GM19324 (cell line): ENCODE measurements around the gene AGAP3.
"Not testable (repeated sequence)": the region's sequence is repeated elsewhere in the genome, so short reads cannot be mapped to it uniquely, and the experiment has no call there.

Source experiments
- ATAC-seq: cut with Tn5 transposase; IDR thresholded peaks from one replicate; pipeline ENCODE4 v1.9.1; 2021; ENCODE audit warnings: mild to moderate bottlenecking, moderate library complexity; ENCODE audit not compliant: unreplicated experiment, low FRiP score

Gene AGAP3

DNA sequence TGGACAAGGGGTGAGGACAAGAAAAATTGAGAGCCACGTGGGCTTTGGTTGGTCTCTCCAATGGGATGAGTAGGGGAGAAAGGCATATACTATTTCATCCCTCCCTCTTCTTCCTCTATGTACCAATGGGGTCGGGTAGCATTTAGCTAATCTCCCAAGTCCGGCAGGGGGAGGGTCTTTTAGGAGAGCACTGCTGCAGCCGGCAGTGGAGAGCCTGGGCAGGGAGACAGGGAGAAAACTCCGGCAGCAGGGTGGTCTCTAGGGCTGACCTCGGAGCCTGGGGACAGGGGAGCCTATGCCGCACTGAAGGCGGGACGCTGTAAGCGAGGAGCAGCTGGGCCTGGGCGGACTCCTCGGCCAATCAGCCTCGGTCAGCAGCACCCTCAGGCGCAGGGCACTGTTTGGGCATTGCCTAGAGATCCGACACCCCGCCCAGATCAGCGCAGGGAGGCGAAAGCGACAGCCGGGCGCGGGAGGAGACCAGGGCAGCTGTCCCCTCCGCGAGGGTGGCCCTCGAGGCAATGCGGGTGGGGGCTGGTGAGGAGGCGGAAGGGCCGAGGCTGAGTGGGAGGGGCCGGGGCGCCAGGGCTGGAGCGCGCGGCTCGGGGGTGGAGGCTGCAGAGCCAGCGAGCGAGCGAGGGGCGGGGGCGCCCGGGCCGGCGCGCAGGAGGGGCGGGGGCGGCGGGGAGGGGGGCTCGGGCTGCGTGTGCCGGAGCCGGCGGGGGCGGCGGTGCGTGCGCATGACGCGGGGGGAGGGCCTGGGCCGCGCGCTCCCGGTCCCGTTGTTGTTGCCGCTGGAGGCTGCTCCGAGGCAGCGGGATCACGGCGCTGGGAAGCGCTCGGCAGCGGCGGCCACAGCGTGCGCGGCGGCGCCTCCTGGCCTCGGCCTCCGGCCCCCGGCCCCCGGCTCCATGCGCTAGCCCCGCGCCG, at the start of gene AGAP3:
Gene AGAP3, plus strand, starts transcription at position 785 of the 930 bp plus-strand sequence. CDS start 267 bp downstream, outside the sequence.
- ATAC-seq = peak; percentile 55

DNA sequence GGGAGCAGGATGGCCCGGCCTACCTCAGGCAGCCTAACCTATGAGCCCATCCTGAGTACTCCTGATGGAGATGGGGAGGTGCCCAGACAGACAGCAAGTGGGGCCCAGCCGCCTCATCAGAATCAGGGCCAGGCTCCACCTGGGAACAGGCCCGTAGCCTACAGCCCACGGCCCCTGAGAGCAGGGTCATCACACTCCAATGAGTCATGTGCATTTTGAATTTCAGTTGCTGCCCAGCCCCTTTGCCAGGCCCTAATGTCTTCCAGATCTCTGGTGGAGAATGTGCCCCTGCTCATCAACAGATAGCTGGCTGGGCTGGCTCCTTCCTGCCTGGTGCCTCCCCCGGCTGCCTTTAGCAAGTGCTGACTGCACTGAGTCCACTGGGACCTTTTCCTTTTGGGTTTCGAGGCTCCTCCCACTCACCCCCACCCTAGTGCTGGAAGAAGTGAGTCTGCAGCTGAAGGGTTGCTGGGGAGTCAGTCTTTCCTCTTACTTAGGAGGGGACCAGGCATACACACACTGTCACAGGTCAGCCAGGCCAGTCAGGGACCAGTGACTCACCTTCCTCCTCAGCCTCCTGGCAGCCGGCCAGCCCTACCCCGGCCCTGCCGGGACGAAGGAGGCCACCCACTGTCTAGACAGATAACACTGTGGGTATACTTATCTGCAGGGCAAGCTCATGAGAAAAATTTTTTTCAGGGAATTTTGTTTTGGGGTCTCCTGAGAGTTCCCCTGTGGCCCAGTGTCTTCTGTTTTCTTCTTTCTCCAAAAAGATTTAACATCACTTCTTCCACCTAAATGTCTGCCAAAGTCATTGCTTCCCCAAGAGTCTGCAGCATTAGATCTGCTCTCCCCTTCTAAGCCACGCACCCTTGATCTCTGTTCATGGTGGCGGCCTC, 47.1 kb upstream of the AGAP3 start:
- no peak for ATAC-seq

DNA sequence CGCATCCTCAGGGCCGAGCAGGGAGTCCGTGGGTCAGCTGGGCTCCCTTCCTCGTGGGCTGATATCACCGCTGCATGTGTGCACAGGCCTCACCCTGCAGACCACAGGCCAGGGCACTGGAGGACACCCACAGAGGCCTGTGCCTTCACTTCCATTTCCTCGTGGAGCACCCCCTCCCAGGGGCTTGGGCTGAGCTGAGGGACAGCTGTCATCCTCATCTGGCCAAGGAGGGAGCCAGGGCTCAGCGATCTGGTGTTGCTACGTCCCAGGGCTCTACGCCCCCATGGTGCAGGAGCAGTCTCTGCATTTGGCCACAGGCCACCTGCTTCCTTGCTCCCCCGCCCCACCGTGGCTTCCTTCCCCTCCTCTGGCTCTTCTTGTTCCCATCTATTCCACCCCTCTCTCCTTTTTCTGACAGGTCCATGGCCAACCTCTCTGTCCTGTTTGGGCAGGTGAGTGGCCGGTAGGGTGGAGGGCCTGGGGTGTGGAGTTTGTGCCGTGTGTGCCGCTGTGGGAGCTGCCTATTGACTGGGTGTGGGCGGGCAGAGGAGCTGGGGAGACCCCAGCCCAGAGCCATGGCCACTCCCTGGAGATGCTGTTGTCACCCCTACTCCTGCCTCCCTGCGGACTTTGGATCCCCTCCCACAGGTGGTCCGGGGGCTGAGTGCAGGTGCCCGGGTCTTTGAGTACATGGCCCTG, 46.3 kb upstream of the AGAP3 start:
- no peak for ATAC-seq

DNA sequence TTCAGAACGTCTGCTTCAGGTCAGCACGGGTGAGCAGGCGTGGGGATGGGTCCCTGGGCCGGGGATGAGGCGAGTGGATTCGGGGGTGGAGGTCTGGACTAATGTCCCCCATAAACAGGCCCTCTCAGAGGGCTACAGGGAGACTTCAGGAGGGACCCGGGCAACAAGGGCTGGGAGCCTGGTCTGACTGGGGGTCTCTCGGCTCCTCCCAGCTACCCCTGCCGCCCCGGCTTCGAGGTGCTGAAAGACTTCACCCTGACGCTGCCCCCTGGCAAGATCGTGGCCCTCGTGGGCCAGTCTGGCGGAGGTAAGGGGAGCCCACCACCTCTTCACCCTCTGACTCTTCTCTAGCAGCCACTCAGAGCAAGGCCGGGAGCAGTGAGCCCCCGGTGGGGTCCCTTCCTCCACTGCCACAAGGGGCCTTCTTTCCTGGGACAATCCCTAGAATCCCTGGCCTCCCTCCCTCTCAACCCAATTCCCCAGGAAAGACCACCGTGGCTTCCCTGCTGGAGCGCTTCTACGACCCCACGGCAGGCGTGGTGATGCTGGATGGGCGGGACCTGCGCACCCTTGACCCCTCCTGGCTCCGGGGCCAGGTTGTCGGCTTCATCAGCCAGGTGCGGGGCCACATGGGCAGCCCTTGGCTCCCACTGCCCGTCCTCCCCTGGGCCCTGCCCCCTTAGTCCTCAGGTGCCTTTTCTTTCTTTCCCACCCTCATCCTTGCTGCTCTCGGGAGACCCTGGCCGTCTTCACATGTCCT, 45.5 kb upstream of the AGAP3 start:
- no peak for ATAC-seq

DNA sequence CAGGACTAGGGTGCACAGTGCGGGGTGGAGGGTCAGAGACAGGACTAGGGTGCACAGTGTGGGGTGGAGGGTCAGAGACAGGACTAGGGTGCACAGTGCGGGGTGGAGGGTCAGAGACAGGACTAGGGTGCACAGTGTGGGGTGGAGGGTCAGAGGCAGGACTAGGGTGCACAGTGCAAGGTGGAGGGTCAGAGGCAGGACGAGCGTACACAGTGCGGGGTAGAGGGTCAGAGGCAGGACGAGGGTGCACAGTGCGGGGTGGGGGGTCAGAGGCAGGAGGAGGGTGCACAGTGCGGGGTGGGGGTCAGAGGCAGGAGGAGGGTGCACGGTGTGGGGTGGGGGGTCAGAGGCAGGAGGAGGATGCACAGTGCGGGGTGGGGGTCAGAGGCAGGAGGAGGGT, 42.8 kb upstream of the AGAP3 start:
- not testable (repeated sequence) for ATAC-seq

DNA sequence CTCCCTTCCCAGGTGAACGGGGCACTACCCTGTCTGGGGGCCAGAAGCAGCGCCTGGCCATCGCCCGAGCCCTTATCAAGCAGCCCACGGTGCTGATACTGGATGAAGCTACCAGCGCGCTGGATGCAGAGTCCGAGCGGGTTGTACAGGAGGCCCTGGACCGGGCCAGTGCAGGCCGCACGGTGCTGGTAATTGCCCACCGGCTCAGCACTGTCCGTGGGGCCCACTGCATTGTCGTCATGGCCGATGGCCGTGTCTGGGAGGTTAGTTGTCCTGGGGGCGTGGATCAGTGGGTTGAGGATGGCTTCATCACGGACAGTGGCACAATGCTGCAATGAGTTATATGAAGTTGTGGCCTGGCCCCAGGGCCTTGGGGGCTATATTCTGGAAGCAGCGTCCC, 42.3 kb upstream of the AGAP3 start:
- ATAC-seq = no peak

DNA sequence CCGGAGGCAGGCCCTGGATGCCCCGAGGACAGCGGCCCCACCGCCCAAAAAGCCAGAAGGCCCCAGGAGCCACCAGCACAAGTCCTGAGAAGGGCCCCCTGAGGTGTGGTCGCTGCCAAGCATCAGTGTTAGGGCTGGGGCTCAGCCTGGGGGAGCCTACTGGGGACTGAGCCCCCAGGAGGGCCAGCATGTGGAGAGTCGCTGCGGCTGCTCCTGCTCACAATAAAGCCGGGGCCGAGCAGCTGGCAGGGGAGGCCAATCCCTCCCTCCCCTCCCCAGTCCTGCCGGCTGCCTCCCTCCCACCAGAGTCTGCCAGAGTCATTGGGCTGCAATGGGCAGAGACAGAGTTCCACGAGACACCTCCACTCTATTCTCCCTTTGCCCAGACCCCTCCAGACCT, 41.0 kb upstream of the AGAP3 start:
- ATAC-seq = no peak

DNA sequence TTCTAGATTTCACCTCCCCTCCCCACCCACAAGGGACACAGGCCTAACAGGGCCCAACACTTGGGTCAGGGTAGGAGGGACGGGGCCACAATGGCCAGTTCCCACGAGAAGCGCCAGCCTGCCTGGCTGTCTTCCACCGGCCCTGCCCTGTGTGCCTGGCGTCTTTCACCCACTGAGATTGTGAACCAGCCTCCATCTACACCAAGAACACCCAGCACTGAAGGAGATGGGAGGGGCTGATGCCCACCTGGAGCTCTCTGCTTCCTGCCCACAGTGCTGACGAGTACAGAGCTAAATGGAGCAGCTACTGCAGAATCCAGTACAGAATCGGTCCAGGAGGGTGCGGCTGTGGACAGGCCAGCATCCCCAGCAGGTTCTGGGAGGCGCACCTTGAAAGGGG, 40.3 kb upstream of the AGAP3 start:
- no peak for ATAC-seq

DNA sequence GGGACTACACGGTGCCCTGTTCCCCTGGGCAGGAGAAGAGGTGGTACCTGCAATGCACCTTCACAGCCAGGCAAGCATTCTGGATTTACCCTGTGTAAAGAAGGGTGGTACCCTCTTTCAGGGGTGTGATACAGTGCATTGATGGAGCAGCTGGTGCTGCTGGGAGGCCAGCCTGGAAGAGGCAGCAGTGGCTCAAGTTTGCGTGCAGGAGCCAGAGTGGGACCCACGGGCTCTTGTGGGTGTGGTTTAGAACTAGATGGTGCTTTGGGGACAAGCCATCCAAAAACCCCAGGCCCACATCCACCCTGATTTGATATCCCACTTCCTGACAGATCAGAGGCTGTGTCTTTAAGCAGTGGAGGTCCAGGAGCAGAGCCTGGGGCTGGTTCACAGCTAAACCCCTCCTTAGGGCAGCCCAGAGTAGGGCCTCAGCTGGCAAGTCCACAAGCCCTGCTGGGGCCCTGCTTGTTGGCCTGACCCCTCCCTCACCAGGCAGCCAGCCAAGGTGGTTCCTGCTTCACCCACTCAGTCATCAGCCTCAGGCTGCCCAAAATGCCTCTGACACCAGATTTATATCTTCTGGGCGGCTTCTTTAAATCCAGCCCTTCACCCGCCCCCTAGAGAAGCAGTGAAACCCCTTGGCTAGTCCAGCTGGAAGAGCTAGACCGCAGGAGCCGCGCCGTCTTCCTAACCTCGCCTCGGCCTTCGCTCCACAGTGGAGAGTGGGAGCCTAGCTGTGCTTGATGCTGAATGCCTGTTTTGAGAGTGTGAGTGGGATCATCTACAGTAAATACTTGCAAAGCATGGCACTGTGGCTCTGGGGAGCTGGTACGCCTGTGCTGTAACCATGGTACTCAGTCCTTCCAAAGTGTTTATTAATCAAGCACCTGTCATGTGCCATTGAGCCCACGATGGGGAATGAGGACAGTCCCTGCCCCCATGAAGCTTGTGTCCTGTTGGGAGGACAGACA, 39.4 kb upstream of the AGAP3 start:
- ATAC-seq = no peak

DNA sequence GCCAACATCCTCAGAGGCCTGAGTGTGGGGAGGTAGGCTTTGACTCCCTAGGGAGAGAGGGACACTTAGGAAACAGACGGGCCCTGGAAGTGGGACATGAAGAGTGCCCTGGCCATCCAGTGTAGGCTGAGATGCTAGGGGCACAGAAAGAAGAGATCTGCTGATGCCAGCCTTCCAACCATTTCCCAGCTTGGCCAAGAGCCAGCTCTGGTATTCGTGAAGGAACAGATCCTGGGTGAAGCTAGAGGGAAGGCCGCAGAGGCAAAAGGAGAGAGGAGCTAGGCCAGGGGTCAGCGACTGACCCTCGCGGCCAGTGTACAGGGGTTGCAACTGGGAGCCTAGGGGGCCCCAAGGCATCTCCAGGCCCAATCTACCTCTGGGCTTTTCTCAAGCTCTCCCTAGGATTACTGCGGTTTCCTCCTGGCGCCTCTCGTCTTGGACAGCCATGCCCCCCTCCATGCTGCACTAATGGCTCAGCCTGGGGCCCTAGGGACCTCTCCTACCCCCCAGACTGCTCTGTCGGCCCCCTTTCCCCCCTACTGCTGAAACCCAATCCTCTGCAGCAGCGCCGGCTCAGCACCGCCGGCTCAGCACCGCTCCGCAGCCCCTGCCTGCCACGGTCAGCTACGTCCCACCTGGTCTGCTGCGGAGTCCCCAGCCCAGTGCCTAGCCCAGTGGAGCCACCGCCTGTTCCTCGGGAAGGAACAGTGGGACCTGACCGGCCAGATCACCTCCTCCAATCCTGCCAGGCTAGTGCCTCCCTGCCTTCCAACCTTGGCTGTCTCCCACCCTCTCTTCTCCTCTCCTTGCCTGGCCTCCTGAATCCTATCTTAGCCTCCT, 38.1 kb upstream of the AGAP3 start, which contains the start of gene ASIC3:
Gene ASIC3, plus strand, starts transcription at position 556 of the 840 bp plus-strand sequence. CDS start 355 bp downstream, outside the sequence.
- ATAC-seq = no peak

DNA sequence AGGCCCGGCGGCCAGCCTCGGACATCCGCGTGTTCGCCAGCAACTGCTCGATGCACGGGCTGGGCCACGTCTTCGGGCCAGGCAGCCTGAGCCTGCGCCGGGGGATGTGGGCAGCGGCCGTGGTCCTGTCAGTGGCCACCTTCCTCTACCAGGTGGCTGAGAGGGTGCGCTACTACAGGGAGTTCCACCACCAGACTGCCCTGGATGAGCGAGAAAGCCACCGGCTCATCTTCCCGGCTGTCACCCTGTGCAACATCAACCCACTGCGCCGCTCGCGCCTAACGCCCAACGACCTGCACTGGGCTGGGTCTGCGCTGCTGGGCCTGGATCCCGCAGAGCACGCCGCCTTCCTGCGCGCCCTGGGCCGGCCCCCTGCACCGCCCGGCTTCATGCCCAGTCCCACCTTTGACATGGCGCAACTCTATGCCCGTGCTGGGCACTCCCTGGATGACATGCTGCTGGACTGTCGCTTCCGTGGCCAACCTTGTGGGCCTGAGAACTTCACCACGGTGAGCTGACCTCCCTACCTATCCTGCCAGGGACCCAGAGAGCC, 37.3 kb upstream of the AGAP3 start:
- ATAC-seq = no peak

DNA sequence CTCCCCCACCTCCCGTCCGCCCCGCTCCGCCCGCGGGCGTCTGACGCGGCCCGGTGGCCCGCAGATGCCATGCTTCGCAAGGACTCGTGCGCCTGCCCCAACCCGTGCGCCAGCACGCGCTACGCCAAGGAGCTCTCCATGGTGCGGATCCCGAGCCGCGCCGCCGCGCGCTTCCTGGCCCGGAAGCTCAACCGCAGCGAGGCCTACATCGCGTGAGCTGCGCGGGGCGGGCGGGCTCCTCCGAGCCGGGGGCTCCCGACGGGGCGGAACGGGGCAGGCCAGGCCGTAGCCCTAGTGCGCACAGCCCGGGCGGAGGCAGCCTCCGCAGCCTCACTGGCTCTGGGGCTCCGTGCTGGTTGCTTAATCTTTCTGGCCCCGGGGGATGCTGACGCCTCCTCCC, 35.2 kb upstream of the AGAP3 start:
- no peak for ATAC-seq

DNA sequence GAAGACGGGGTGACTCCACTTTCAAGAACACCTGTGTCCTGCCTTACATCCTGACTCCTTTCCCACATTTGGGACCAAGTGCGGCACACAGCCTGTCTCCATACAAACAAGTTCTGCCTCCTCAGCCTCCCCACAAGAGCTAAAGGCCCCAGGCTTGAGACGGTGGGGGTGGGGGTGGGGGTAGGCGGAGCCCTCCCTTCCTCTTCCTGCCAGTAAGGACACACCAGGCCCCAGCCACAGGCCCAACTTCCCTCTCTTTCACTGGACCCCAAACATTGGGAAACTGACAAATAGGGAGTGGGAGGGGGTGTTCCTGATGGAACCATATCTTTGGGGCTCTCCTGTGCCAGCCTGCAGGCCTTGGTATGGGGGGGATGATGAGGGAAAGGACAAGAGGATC, 33.2 kb upstream of the AGAP3 start:
- no peak for ATAC-seq

DNA sequence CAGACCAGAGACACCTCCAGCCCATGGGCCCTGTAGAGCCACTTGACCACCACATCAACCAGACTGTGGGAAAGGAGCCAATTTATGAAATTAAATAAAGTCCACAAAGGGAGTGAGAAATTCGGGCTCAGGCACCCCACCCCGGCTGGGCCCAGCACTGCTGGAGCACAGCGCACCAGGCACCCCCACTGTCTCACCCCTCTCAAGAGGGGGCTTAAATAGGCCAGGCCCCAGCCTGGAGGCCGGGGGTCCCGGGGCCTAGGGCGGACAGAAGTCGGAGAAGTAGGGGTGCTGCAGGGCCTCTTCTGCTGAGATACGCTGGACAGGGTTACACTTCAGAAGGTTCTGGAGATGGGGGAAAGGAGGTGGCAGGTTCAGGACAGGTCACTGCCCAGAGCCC, 32.5 kb upstream of the AGAP3 start:
- ATAC-seq = no peak

DNA sequence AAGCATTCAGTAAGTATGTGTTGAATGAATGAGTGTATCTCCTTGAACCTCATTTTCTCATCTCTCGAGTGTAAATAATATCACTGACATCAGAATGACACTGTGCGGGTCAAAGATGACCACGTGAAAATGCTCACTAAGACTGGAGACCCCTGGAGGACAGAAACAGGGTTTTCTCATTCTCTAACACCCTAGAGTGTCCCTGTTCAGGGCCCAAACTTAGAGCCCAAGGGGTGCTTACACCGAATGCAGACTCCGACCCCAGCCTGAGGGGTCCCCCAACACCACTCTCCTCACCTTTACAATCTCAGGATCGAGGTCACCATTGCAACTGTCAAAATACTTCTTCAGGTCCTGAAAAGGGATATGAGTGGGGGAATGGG, 30.0 kb upstream of the AGAP3 start:
- ATAC-seq = no peak

DNA sequence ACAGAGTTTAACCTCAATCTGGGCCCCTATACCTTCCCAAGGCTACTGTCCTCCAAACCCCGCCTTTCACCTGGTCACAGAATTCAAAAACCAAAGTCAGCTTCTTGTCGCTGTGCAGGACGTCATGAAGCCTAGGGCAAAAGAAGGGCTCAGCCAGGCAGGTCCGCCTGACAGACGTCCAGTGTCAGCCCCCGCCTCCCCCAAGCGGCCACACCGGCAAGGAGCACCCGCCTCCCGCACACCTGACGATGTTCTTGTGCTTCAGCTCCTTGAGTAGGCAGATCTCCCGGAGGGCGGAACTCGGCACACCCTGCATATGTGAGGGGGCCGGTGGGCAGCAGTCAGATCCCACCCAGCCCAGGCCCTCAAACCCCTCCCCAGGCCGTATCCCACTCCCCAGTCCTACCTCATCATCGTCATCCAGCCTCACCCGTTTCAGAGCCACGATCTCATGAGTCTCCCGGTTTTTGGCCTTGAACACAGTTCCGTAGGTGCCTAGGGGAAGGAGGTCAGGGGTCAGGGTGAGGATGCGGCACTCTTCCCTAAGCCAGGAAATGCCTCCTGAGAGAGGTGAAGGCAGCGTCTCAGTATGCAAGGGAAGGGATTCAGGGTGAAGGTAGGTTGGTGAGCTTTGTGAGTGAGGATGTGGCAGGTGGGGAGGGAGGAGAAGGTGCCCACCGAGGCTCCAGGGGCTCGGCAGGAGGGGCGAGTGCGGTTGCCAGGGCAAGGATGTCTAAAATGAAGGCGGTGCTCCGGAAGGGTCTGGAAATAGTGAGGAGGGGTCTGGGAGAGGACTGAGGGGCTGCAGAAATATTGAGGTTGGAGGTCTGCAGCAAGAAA, 29.4 kb upstream of the AGAP3 start:
- no peak for ATAC-seq

DNA sequence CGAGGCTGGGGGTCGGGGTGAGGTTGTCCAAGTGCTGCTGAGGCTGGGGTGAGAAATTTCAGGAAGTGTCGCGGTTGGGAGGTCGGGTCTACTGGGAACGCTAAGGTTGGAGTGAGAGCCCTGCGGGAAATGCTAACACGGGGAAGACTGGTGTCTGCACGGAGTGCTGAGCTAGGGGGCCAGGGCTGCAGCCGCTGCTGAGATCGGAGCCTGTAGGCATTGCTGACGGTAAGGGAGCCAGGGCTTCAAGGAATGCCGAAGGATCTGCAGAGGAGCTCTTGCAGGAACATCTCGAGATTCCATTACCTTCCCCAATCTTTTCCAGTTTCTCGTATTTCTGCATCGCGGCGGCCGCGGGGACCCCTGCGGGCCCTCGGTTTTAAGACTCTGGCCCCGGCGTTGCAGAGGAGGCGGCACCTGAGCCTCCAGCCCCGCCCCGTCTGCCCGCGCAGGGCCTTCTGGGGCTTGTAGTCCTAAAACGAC, 28.7 kb upstream of the AGAP3 start, which contains the start of gene CDK5:
Gene CDK5, minus strand, starts transcription at position 392 of the 483 bp plus-strand sequence. Its CDS starts 49 bp downstream, at position 343.
- peak; percentile 7 for ATAC-seq
